ENCODE measurements around the gene NTN3.

GRCh38 chr16:2422123-2422867, 48.8 kb upstream of the NTN3 start:
- no peak for TF ChIP-seq CTCF (conservative IDR thresholded peaks at IDR 0.05; ENCODE audit: low read length)
- no peak for TF ChIP-seq EZH2phosphoT487 (IDR thresholded peaks at IDR 0.05; ENCODE audit: borderline replicate concordance)

All from Loucy (cell line).